Measurements from ENCODE around the gene ARMC2.
"Not testable (repeated sequence)": the region's sequence is repeated elsewhere in the genome, so short reads cannot be mapped to it uniquely, and the experiment has no call there.

Gene ARMC2

GRCh38 chr6:108872575-108872974, 24.4 kb downstream of the ARMC2 start:
- no peak for FAIRE-seq

- FAIRE-seq: no peak
Observed at GRCh38 chr6:108873251-108873650, 25.0 kb downstream of the ARMC2 start.

- no peak for FAIRE-seq
Observed at GRCh38 chr6:108873971-108874370, 25.7 kb downstream of the ARMC2 start.

GRCh38 chr6:108874470-108875160, 26.4 kb downstream of the ARMC2 start:
- FAIRE-seq: no peak

- FAIRE-seq: no peak
Observed at GRCh38 chr6:108875161-108875555, 26.9 kb downstream of the ARMC2 start.

GRCh38 chr6:108877046-108877751, 29.0 kb downstream of the ARMC2 start:
- FAIRE-seq: no peak

GRCh38 chr6:108878942-108879341, 30.7 kb downstream of the ARMC2 start:
- no peak for FAIRE-seq

GRCh38 chr6:108883172-108883571, 35.0 kb downstream of the ARMC2 start:
- no peak for FAIRE-seq

GRCh38 chr6:108884211-108885059, 36.2 kb downstream of the ARMC2 start:
- no peak for FAIRE-seq

GRCh38 chr6:108888052-108888451, 39.8 kb downstream of the ARMC2 start:
- FAIRE-seq: no peak

GRCh38 chr6:108888745-108889144, 40.5 kb downstream of the ARMC2 start:
- no peak for FAIRE-seq

- not testable (repeated sequence) for FAIRE-seq
Observed at GRCh38 chr6:108890898-108891297, 42.7 kb downstream of the ARMC2 start.

GRCh38 chr6:108895571-108895970, 47.3 kb downstream of the ARMC2 start:
- FAIRE-seq: no peak

- FAIRE-seq: peak; percentile 66
Observed at GRCh38 chr6:108896111-108896661, 48.0 kb downstream of the ARMC2 start.

- FAIRE-seq: no peak
Observed at GRCh38 chr6:108897371-108897770, 49.1 kb downstream of the ARMC2 start.

GRCh38 chr6:108902382-108902792, 54.2 kb downstream of the ARMC2 start:
- peak; percentile 41 for FAIRE-seq

- FAIRE-seq: no peak
Observed at GRCh38 chr6:108903796-108904195, 55.6 kb downstream of the ARMC2 start.

GRCh38 chr6:108904741-108905140, 56.5 kb downstream of the ARMC2 start:
- no peak for FAIRE-seq

GRCh38 chr6:108914235-108915022, 66.2 kb downstream of the ARMC2 start:
- FAIRE-seq: no peak

GRCh38 chr6:108915258-108915657, 67.0 kb downstream of the ARMC2 start:
- no peak for FAIRE-seq

GRCh38 chr6:108916026-108916686, 67.9 kb downstream of the ARMC2 start:
- no peak for FAIRE-seq

GRCh38 chr6:108920751-108921150, 72.5 kb downstream of the ARMC2 start:
- FAIRE-seq: no peak
